GM19035 (cell line): ENCODE data around the gene TBX18.

Experiments
- ATAC-seq: cut with Tn5 transposase; IDR thresholded peaks from one replicate; pipeline ENCODE4 v1.9.1; 2021; ENCODE audit not compliant: unreplicated experiment

Gene TBX18

GRCh38 chr6:84764332-84765049 is at the start of gene TBX18:
TSS of gene TBX18 (minus strand) at chr6:84764598. CDS start at chr6:84764181, 417 bp downstream.
- ATAC-seq = no peak

DNA sequence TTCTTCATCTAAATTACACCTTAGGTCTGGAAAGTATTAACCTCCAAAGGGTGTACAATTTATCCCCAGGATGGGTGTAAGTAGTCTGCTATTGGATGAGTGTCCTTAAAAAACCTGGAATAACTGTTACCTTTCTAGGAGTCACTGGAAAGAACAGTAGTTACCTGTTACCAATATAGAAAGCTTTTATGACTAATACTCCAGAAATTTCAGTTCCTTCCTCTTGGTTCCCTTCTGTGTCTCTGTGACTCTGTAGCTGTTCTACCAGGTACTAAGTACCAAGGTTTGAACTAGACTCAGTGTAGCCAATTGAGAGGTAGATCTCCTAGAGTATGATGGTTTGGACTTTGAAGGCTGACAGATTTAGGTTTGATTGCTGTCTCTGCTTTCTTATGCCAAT is 47.0 kb upstream of the TBX18 start:
- no peak for ATAC-seq

- no peak for ATAC-seq
Measured at GRCh38 chr6:84809455-84809854, 45.1 kb upstream of the TBX18 start.

- no peak for ATAC-seq
Measured at GRCh38 chr6:84808491-84809061, 44.2 kb upstream of the TBX18 start.

GRCh38 chr6:84805145-84805544 is 40.7 kb upstream of the TBX18 start:
- ATAC-seq = no peak

- no peak for ATAC-seq
Measured at GRCh38 chr6:84804720-84805119, 40.3 kb upstream of the TBX18 start.

- ATAC-seq = no peak
Measured at GRCh38 chr6:84801250-84801649, 36.9 kb upstream of the TBX18 start.

DNA sequence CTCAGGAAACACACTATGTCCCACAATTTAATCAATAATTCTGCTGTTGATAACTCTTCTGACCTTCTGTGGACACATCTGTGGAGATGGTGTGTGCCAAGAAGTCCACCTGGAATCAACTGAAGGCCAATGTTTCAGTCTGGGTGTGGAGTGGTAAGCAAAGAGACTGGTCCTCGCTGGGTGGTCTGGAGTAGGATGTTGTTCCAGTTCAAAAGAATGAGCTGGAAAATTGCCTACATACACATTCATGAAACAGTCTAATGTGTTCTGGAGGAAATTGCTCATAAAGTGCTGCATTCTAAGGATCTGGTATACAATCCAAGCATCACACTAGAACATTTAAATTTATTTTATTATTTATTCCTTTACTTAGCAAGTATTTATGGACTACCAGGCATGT is 33.9 kb upstream of the TBX18 start:
- no peak for ATAC-seq

GRCh38 chr6:84796343-84796742 is 31.9 kb upstream of the TBX18 start:
- ATAC-seq = no peak

DNA sequence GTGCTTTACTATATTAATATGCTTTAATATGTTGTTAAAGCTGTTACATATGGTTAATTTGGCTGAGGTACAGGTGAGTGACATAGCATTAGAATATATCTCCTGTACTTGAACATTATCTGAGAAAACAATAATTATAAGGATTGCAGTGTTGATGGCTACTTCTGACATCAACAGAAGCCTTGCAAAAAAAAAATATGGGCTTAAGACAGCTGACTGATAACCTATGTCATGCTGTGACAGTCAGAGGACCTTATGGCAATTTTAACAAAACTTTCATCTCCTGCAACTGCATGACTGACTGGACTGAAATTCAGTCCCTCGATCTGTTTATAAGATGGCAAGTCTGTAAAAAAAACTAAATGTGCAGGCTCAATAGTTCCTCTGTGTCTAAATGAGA is 27.5 kb upstream of the TBX18 start:
- no peak for ATAC-seq

DNA sequence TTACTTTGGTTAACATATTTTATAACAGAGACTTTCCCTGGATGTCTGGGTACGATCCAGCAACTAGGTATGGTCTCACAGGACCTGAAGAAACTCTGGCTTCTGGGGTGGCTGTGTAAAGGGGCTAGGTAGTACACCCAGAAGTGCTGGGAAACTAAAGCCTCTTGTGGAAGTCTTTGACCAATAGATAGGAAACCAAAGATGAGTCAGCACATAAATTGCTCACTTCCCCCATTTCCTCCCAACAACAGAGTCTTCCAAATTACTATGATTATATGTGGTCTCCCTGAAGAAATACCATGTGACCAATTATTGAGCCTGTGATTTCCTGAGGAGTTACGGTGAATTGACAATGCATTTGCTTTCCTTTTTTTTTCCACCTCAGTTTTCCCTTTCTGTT is 26.8 kb upstream of the TBX18 start:
- ATAC-seq = no peak

DNA sequence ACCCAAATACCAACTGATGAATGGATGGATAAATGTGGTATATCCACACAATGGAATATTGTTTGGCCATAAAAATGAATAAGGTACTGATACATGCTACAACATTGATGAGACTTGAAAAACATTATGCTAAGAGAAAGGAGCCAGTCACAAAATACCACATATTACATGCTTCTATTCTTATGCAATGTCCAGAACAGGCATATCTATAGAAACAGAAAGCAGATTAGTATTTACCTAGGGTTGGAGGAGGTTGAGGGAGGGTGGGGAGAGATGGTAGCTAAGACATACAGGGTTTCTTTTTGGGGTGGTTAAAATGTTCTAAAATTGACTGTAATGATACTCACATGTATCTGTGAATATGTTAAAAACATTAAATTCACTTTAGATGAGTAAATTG is 24.8 kb upstream of the TBX18 start:
- ATAC-seq = no peak

- no peak for ATAC-seq
Measured at GRCh38 chr6:84788689-84789088, 24.3 kb upstream of the TBX18 start.

GRCh38 chr6:84785671-84786070 is 21.3 kb upstream of the TBX18 start:
- no peak for ATAC-seq

GRCh38 chr6:84779917-84780316 is 15.5 kb upstream of the TBX18 start:
- no peak for ATAC-seq

- ATAC-seq = no peak
Measured at GRCh38 chr6:84779380-84779779, 15.0 kb upstream of the TBX18 start.

DNA sequence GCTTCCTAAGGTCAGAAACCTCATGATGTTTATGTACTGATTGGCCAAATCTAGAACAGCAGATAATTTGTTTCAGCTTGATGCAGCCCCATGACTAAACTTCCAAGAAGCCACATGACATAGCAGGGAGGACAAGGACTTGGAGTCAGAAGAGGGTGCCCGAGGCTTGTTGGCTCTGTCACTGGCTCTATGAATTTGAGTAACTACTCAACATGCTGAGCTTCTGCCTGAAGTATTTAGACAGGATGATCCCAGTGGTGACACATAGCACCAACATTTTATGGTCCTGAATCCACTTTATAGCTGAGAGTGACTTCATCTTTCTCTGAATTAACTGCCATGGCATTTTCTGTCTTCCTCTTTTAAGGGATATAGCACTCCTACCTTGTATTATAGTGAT is 13.5 kb upstream of the TBX18 start:
- ATAC-seq = no peak

DNA sequence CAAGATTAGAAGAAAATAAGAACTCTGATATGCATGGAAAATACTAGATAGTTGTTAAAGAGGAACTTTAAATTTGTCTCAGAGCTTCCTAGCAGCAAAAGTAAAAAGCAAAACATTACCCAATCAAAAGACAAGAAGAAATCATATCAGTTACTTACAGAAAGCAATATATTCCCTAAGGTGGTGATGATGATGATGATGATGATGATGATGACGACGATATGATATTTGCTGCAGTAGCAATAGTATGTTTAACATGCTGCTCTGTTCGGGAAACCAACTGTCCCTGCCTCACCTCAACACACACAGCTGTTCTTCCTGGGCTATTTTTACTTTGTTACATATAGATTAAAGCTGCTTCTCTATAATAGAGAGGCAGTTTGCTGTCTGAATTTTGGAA is 12.0 kb upstream of the TBX18 start:
- no peak for ATAC-seq

DNA sequence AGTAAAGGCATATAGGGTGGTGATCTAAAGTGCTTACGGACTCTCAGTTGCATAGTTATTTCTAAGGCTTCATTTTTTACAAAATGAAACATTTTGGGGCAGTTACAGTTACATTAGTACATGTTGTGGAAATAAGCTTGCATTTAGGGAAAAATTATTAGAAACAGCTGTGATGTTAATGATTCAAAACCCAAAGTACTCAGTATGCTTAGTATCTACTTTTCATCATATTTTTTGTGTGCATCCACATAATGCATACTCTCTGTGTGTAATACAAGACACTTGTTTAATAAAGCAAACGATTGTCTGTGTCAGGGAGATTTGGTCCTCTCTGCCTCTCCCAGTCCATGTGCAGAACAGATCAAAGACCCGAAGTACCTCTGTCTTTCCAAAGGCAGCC is 11.4 kb upstream of the TBX18 start:
- no peak for ATAC-seq

DNA sequence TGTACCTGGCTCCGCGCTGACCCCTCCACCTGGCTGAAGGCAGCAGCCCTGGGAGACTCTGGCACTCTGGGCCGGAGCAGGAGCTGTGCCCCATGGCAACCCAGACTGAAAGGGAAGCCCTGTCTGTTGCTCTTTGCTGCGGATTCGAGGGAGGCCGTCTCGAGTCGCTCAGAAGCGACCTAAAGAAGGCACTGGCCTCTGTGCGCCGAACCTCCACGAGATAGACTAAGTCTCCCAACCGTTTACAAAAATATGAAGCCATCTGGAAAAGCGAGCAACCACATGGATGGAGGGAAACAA is 10.5 kb upstream of the TBX18 start:
- no peak for ATAC-seq

GRCh38 chr6:84774157-84774984 is 10.0 kb upstream of the TBX18 start:
- peak; percentile 73 for ATAC-seq

DNA sequence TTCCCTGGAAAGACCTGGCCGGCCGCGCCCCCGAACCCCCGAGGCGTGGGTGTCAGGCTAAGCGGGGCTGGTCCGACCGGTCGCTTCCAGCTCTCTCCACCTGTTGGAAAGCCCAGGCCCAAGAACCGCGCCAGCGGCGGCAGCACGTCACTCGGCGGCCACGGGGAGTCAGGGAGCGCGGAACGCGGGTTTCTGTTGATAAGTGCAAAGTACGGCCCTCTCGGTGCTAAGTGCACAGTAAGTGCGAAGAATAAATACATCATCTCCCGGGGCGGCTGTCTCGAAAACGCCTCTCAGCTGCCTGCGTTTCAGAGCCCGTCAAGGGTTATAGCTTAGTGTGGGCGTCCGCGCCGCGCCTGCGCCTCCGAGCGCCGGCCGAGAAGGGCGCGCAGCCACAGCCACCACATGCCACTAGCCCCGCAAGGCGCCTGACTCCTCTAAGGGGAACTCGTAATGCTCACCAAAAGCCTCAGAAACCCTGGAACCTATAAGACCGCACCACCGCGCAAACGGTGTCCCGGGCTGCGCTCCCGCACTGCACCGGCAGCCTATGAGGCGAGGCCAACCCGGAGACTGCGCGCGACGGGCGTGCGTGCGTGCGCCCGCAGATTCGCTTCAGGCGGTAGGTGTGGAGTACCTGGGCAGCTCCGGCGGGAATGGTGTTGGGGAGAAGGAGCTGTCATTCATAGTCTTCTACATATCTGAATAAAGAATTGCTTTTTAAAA is 9.2 kb upstream of the TBX18 start:
- no peak for ATAC-seq
